ENCODE data around the gene PIP5K1C.

DNA sequence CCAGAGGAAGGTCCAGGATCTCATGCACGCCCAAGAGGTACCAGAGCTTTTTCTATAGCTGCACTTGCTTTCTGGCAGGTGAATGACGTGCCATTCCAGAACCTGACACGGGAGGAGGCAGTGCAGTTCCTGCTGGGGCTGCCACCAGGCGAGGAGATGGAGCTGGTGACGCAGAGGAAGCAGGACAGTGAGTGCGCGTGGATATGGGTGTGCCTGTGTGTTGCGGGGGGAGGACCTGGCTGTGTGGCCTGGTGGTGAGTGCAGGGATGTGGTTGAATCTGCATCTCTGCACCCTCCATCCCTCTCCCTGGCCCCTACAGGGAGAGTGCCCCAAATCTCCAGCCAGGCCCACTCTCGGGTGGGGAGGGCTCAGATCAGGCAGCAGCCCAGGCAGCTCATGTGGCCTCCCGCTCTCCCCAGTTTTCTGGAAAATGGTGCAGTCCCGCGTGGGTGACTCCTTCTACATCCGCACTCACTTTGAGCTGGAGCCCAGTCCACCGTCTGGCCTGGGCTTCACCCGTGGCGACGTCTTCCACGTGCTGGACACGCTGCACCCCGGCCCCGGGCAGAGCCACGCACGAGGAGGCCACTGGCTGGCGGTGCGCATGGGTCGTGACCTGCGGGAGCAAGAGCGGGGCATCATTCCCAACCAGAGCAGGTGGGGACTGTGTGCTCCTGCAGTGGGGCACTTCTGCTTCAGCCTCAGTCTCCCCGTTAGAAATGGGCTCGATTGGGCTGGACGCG, 38.4 kb upstream of the PIP5K1C start:
- TF ChIP-seq, protein P1, sequence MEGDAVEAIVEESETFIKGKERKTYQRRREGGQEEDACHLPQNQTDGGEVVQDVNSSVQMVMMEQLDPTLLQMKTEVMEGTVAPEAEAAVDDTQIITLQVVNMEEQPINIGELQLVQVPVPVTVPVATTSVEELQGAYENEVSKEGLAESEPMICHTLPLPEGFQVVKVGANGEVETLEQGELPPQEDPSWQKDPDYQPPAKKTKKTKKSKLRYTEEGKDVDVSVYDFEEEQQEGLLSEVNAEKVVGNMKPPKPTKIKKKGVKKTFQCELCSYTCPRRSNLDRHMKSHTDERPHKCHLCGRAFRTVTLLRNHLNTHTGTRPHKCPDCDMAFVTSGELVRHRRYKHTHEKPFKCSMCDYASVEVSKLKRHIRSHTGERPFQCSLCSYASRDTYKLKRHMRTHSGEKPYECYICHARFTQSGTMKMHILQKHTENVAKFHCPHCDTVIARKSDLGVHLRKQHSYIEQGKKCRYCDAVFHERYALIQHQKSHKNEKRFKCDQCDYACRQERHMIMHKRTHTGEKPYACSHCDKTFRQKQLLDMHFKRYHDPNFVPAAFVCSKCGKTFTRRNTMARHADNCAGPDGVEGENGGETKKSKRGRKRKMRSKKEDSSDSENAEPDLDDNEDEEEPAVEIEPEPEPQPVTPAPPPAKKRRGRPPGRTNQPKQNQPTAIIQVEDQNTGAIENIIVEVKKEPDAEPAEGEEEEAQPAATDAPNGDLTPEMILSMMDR (IDR thresholded peaks at IDR 0.05) = no peak
- no peak for TF ChIP-seq ZFX (IDR thresholded peaks at IDR 0.05; ENCODE audit: borderline replicate concordance)

Data from 22Rv1 (cell line).